ENCODE results near the gene TYSND1. TPM values are rescaled to one million over a fixed set of nuclear protein-coding genes. Genes with fewer than 3 reads are reported as not detected.
A peak's percentile ranks its signal among the peaks of the same experiment; 100 is the strongest.

TYSND1 gene
- total RNA-seq, 1 donor from 2014 or later, result 6.7 TPM

GRCh38 chr10:70093335-70093944 is 53.1 kb downstream of the TYSND1 start:
- peaks cover 36% of the 10 kb centered on the region for H3K36me3 Mint-ChIP-seq (ENCODE audit: low read depth, unreplicated experiment)
- peak overlapping the region; percentile 62 for H3K4me3 Mint-ChIP-seq (ENCODE audit: unreplicated experiment)
- no peak overlapping the region for H3K27ac Mint-ChIP-seq (ENCODE audit: unreplicated experiment)

DNA sequence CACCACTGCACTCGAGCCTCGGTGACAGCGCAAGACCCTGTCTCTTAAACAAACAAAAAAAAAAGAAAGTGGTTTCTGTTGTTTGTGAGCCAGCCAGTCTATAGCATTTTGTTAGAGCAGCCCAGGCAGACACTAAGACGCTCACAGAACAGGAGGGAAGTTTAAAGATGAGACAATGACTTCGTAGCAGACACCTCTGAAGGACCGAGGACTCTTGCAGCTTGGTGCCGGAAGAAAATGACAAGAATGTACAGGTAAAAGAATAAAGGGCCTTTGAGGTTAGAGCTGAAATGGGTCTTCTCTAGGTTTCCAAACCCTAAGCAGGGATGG is 54.1 kb downstream of the TYSND1 start:
- DNase-seq (ENCODE audit: low spot score), result no peak
- TF ChIP-seq CTCF (IDR thresholded peaks at IDR 0.05; ENCODE audit: unreplicated experiment), result no peak
- H3K36me3 Mint-ChIP-seq (ENCODE audit: low read depth, unreplicated experiment), result peaks cover 39% of the 10 kb centered on the region
- no peaks in the 10 kb centered on the region for H3K4me1 Mint-ChIP-seq (ENCODE audit: unreplicated experiment)
- no peak overlapping the region for H3K4me3 Mint-ChIP-seq (ENCODE audit: unreplicated experiment)
- peaks cover 2% of the 10 kb centered on the region for H3K27me3 Mint-ChIP-seq (ENCODE audit: unreplicated experiment)
- H3K9me3 Mint-ChIP-seq (ENCODE audit: unreplicated experiment), result no peaks in the 10 kb centered on the region
- H3K27ac Mint-ChIP-seq (ENCODE audit: unreplicated experiment), result no peak overlapping the region

More at GRCh38 chr10:70093335-70093944, 53.1 kb downstream of the TYSND1 start:
- no peaks in the 10 kb centered on the region for H3K9me3 Mint-ChIP-seq (ENCODE audit: unreplicated experiment)
- peaks cover 2% of the 10 kb centered on the region for H3K27me3 Mint-ChIP-seq (ENCODE audit: unreplicated experiment)
- H3K4me1 Mint-ChIP-seq (ENCODE audit: unreplicated experiment), result no peaks in the 10 kb centered on the region
- TF ChIP-seq CTCF (IDR thresholded peaks at IDR 0.05; ENCODE audit: unreplicated experiment), result no peak
- DNase-seq (ENCODE audit: low spot score), result no peak

- no peak overlapping the region for H3K4me3 Mint-ChIP-seq (ENCODE audit: unreplicated experiment)
- TF ChIP-seq CTCF (IDR thresholded peaks at IDR 0.05; ENCODE audit: unreplicated experiment), result no peak
- no peaks in the 10 kb centered on the region for H3K9me3 Mint-ChIP-seq (ENCODE audit: unreplicated experiment)
- H3K27ac Mint-ChIP-seq (ENCODE audit: unreplicated experiment), result no peak overlapping the region
- H3K27me3 Mint-ChIP-seq (ENCODE audit: unreplicated experiment), result peaks cover 3% of the 10 kb centered on the region
- H3K36me3 Mint-ChIP-seq (ENCODE audit: low read depth, unreplicated experiment), result peaks cover 35% of the 10 kb centered on the region
- no peaks in the 10 kb centered on the region for H3K4me1 Mint-ChIP-seq (ENCODE audit: unreplicated experiment)
- no peak for DNase-seq (ENCODE audit: low spot score)
Observed at GRCh38 chr10:70090951-70091350, 55.5 kb downstream of the TYSND1 start.

DNA sequence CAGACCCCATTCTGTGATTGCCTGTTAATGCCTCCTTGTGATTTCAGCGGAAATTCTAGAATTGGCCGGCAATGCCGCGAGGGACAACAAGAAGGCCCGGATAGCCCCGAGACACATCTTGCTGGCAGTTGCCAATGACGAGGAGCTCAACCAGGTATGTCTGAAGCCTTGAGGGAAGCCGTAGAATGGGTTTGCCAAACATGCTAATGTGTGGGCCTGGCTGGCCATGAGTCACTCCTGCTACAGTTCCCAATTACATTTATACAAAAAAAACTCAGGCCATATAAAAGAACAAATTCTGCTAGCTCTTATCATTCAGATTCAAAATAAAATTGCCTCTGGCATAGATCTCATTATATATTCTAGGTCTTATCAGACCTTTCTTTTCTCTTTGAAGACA is 56.5 kb downstream of the TYSND1 start:
- no peak overlapping the region for H3K27ac Mint-ChIP-seq (ENCODE audit: unreplicated experiment)
- no peak overlapping the region for H3K4me3 Mint-ChIP-seq (ENCODE audit: unreplicated experiment)
- H3K36me3 Mint-ChIP-seq (ENCODE audit: low read depth, unreplicated experiment), result peaks cover 30% of the 10 kb centered on the region
- no peak for DNase-seq (ENCODE audit: low spot score)
- H3K4me1 Mint-ChIP-seq (ENCODE audit: unreplicated experiment), result no peaks in the 10 kb centered on the region
- TF ChIP-seq CTCF (IDR thresholded peaks at IDR 0.05; ENCODE audit: unreplicated experiment), result no peak
- peaks cover 3% of the 10 kb centered on the region for H3K27me3 Mint-ChIP-seq (ENCODE audit: unreplicated experiment)
- H3K9me3 Mint-ChIP-seq (ENCODE audit: unreplicated experiment), result no peaks in the 10 kb centered on the region

GRCh38 chr10:70088308-70088698 is 58.2 kb downstream of the TYSND1 start:
- no peak overlapping the region for H3K27ac Mint-ChIP-seq (ENCODE audit: unreplicated experiment)
- TF ChIP-seq CTCF (IDR thresholded peaks at IDR 0.05; ENCODE audit: unreplicated experiment), result no peak

More at GRCh38 chr10:70088308-70088698, 58.2 kb downstream of the TYSND1 start:
- no peak overlapping the region for H3K4me3 Mint-ChIP-seq (ENCODE audit: unreplicated experiment)
- no peaks in the 10 kb centered on the region for H3K4me1 Mint-ChIP-seq (ENCODE audit: unreplicated experiment)
- DNase-seq (ENCODE audit: low spot score), result no peak
- H3K27me3 Mint-ChIP-seq (ENCODE audit: unreplicated experiment), result peaks cover 3% of the 10 kb centered on the region
- peaks cover 17% of the 10 kb centered on the region for H3K36me3 Mint-ChIP-seq (ENCODE audit: low read depth, unreplicated experiment)
- H3K9me3 Mint-ChIP-seq (ENCODE audit: unreplicated experiment), result no peaks in the 10 kb centered on the region

Other genes with a start within 250 kb of the TYSND1 start
- 75.2 TPM for gene MACROH2A2, start 93.9 kb downstream of the TYSND1 start, total RNA-seq (ENCODE audit: unreplicated experiment)
- gene AIFM2, start 13.9 kb downstream of the TYSND1 start, total RNA-seq (ENCODE audit: unreplicated experiment), result 1.7 TPM
- 146 TPM for gene SAR1A, start 23.8 kb upstream of the TYSND1 start, total RNA-seq (ENCODE audit: unreplicated experiment)
- gene PPA1, start 86.7 kb upstream of the TYSND1 start, total RNA-seq (ENCODE audit: unreplicated experiment), result 56.3 TPM
- not detected for gene NPFFR1, start 137.3 kb upstream of the TYSND1 start, total RNA-seq (ENCODE audit: unreplicated experiment)
- gene LRRC20, start 235.9 kb upstream of the TYSND1 start, total RNA-seq (ENCODE audit: unreplicated experiment), result 9.2 TPM